ENCODE data around the gene MT1X. TPM values are rescaled to one million over a fixed set of nuclear protein-coding genes. Genes with fewer than 3 reads are reported as not detected.

Gene MT1X
- total and polyA plus RNA-seq, 2 of the 13 experiments (the other 11 are each of a cell fraction or from before 2014, with no cell fraction given), result 19.7 to 288 TPM

- TF ChIP-seq, protein P1, sequence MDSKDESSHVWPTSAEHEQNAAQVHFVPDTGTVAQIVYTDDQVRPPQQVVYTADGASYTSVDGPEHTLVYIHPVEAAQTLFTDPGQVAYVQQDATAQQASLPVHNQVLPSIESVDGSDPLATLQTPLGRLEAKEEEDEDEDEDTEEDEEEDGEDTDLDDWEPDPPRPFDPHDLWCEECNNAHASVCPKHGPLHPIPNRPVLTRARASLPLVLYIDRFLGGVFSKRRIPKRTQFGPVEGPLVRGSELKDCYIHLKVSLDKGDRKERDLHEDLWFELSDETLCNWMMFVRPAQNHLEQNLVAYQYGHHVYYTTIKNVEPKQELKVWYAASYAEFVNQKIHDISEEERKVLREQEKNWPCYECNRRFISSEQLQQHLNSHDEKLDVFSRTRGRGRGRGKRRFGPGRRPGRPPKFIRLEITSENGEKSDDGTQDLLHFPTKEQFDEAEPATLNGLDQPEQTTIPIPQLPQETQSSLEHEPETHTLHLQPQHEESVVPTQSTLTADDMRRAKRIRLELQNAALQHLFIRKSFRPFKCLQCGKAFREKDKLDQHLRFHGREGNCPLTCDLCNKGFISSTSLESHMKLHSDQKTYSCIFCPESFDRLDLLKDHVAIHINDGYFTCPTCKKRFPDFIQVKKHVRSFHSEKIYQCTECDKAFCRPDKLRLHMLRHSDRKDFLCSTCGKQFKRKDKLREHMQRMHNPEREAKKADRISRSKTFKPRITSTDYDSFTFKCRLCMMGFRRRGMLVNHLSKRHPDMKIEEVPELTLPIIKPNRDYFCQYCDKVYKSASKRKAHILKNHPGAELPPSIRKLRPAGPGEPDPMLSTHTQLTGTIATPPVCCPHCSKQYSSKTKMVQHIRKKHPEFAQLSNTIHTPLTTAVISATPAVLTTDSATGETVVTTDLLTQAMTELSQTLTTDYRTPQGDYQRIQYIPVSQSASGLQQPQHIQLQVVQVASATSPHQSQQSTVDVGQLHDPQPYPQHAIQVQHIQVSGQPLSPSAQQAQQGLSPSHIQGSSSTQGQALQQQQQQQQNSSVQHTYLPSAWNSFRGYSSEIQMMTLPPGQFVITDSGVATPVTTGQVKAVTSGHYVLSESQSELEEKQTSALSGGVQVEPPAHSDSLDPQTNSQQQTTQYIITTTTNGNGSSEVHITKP (CRISPR knock-in tag; IDR thresholded peaks at IDR 0.05; ENCODE audit: low read depth), result peak; percentile 51
- peak; percentile 41; the same call in 1 of the 2 replicates for TF ChIP-seq ZFP41 (CRISPR knock-in tag; IDR thresholded peaks at IDR 0.05; ENCODE audit: borderline replicate concordance)
- TF ChIP-seq ZNF891 (CRISPR knock-in tag; IDR thresholded peaks at IDR 0.05), result no peak
- no peak for TF ChIP-seq SSRP1 (CRISPR knock-in tag; IDR thresholded peaks at IDR 0.05)
- TF ChIP-seq SYNCRIP (IDR thresholded peaks at IDR 0.05; ENCODE audit: insufficient read depth, low read depth, low read length), result no peak
- TF ChIP-seq MIER2 (CRISPR knock-in tag; IDR thresholded peaks at IDR 0.05), result no peak; the same call in 1 of the 2 replicates
- TF ChIP-seq SAFB2 (CRISPR knock-in tag; IDR thresholded peaks at IDR 0.05; ENCODE audit: borderline replicate concordance, low read depth), result peak; percentile 50; the same call in 1 of the 2 replicates
- TF ChIP-seq ZNF737 (CRISPR knock-in tag; IDR thresholded peaks at IDR 0.05; ENCODE audit: borderline replicate concordance), result no peak
- TF ChIP-seq YEATS2 (CRISPR knock-in tag; IDR thresholded peaks at IDR 0.05; ENCODE audit: borderline replicate concordance), result peak; percentile 98
- no peak; the same call in 1 of the 2 replicates for TF ChIP-seq THYN1 (CRISPR knock-in tag; IDR thresholded peaks at IDR 0.05; ENCODE audit: borderline replicate concordance, low read depth)
- 0 out of 2 replicates have a peak, but pooled peaks have one; percentile 86 for TF ChIP-seq NPAS2 (CRISPR knock-in tag; IDR thresholded peaks at IDR 0.05; ENCODE audit: borderline replicate concordance)
- peak; percentile 60; the same call in 1 of the 2 replicates for TF ChIP-seq ZKSCAN1 (IDR thresholded peaks at IDR 0.05; ENCODE audit: low read length)
- peak; percentile 13 for TF ChIP-seq HNF1B (CRISPR knock-in tag; IDR thresholded peaks at IDR 0.05)
- no peak; the same call in 1 of the 2 replicates for TF ChIP-seq MYNN (CRISPR knock-in tag; IDR thresholded peaks at IDR 0.05; ENCODE audit: low read depth)
- TF ChIP-seq DNMT3B (CRISPR knock-in tag; conservative IDR thresholded peaks at IDR 0.05), result 0 out of 2 replicates have a peak, but pooled peaks have one; percentile 27
- TF ChIP-seq ZNF282 (IDR thresholded peaks at IDR 0.05; ENCODE audit: partially characterized antibody), result no peak
- TF ChIP-seq ZNF383 (CRISPR knock-in tag; IDR thresholded peaks at IDR 0.05; ENCODE audit: borderline replicate concordance), result 0 out of 2 replicates have a peak, but pooled peaks have one; percentile 11
- TF ChIP-seq PRPF4 (IDR thresholded peaks at IDR 0.05; ENCODE audit: low read depth, low read length, poor library complexity, severe bottlenecking), result peak; percentile 49
- no peak; the same call in 1 of the 2 replicates for TF ChIP-seq ZNF260 (CRISPR knock-in tag; IDR thresholded peaks at IDR 0.05; ENCODE audit: borderline replicate concordance, low read depth)
- TF ChIP-seq KDM5A (IDR thresholded peaks at IDR 0.05; ENCODE audit: borderline replicate concordance, low read length), result peak; percentile 80
- no peak for TF ChIP-seq FOSL2 (CRISPR knock-in tag; IDR thresholded peaks at IDR 0.05)
- TF ChIP-seq PBX3 (CRISPR knock-in tag; IDR thresholded peaks at IDR 0.05; ENCODE audit: borderline replicate concordance), result no peak
Measured at GRCh38 chr16:56729735-56730662, 47.7 kb downstream of the MT1X start, which contains the start of gene NUP93 (continued).

Measured in HepG2 (cell line).